Transverse colon (tissue), 4 donors: ENCODE data around the gene OGG1. TPM values are rescaled to one million over a fixed set of nuclear protein-coding genes. Genes with fewer than 3 reads are reported as not detected.

ENCODE experiments used
- DNase-seq: peaks from one replicate; pipeline ENCODE4 v3.0.0-alpha.2; 2019
- H3K27ac ChIP-seq, 4 donors: fragments of 200-600 bp; sonication (generic); 2 replicates each; pipeline ENCODE4 v1.5.1; 2016 to 2018; ENCODE audit warnings: inconsistent platforms in 4 of 4
- H3K27me3 ChIP-seq: fragments of 200-600 bp; sonication (generic); 2 replicates; pipeline ENCODE4 v1.5.1; 2017; ENCODE audit warnings: inconsistent platforms
- H3K36me3 ChIP-seq, 4 donors: fragments of 200-600 bp; sonication (generic); 2 replicates each; pipeline ENCODE4 v1.5.1; 2017 to 2019; ENCODE audit warnings: inconsistent platforms in 4 of 4
- H3K4me1 ChIP-seq, 4 donors: fragments of 200-600 bp; sonication (generic); 2 replicates each; pipeline ENCODE4 v1.5.1; 2017 to 2020; ENCODE audit warnings: inconsistent platforms in 4 of 4
- H3K4me3 ChIP-seq, 4 donors: fragments of 200-600 bp; sonication (generic); 1 replicate in 1 of 4; 2 replicates in 3 of 4; pipeline versions ENCODE4 v1.5.1 to v1.6.1; 2017 to 2019; ENCODE audit warnings: inconsistent platforms in 4 of 4
- H3K9me3 ChIP-seq, 2 donors: fragments of 200-600 bp; sonication (generic); 2 replicates each; pipeline ENCODE4 v1.5.1; 2017 to 2019; ENCODE audit warnings: inconsistent platforms in 2 of 2
- EP300 ChIP-seq: sonication (generic); formaldehyde crosslinking; IDR thresholded peaks from one replicate; pipeline ENCODE4 v1.6.1; 2017; ENCODE audit warnings: antibody characterized with exemption, low read depth
- POLR2A ChIP-seq: fragments of 450-650 bp; IDR thresholded peaks from one replicate; pipeline ENCODE4 v1.6.1; 2016; ENCODE audit warnings: antibody characterized with exemption, mild to moderate bottlenecking, moderate library complexity
- POLR2AphosphoS5 ChIP-seq, 3 donors: sonication (generic); formaldehyde crosslinking; IDR thresholded peaks; one replicate each; pipeline ENCODE4 v1.6.1; 2016; ENCODE audit warnings: antibody characterized with exemption in 3 of 3
- WGBS, 2 donors: methylation state at CpG; one replicate each; pipeline ENCODE4 v1.1.5; 2018; ENCODE audit warnings: low coverage in 1 of 2; 5-methylcytosine and 5-hydroxymethylcytosine counted together
- in situ Hi-C, 4 donors: fragments of 200-750 bp; cut with MboI; loops; one replicate each; pipeline versions ENCODE4 v1.15.0 to v1.15.1; 2017; ENCODE audit warnings: low sequenced_read_pairs in 3 of 4, low pct_ligation_motif_present in 1 of 4, low pct_unique_long_range_greater_than_20kb in 1 of 4
- intact Hi-C: fragments of 100-400 bp; cut with DNase I; formaldehyde crosslinking; loops from one replicate; pipeline ENCODE4 v1.15.1; 2023; ENCODE audit warnings: low total_unique reads
- total RNA-seq, 4 donors: library from RNA; depleted of rRNA; stranded (reverse); fragments of >200 nt; gene quantifications; one replicate each; pipeline ENCODE4 v1.1.0, GENCODE V29; 2016
- TF ChIP-seq, protein P1 (sequence below), 5 experiments: fragments of 200-600 bp in 3 of 5; fragments of 450-650 bp in 2 of 5; sonication (generic) in 3 of 5; IDR thresholded peaks; 1 replicate in 2 of 5; 2 replicates in 3 of 5; pipeline ENCODE4 v1.5.1; 2016 to 2017; ENCODE audit warnings: antibody characterized with exemption in 5 of 5, inconsistent platforms in 3 of 5, mild to moderate bottlenecking in 2 of 5, moderate library complexity in 1 of 5

The OGG1 gene
- total RNA-seq, 4 donors from 2014 or later: 27.8 to 69.5 (median 39.7) TPM

- WGBS, 2 donors: 1% methylated on average over 21 of the region's 23 CpGs; no CpG with 5 or more reads in 1 of the 2 donors
- H3K4me3 ChIP-seq: peak overlapping the region; percentile 70 to 99 (median 92)
- peak overlapping the region; percentile 93 to 99 (median 98) for H3K27ac ChIP-seq
- H3K9me3 ChIP-seq: no peaks in the 10 kb centered on the region
- H3K4me1 ChIP-seq: peaks cover 16 to 42% (median 26%) of the 10 kb centered on the region in 4 donors
- H3K27me3 ChIP-seq: no peaks in the 10 kb centered on the region
- H3K36me3 ChIP-seq: peaks cover 0 to 24% (median 10%) of the 10 kb centered on the region in 4 donors
- DNase-seq: peak; percentile 57
- intact Hi-C loops (no loop called here), in situ Hi-C loops (no loop called here)
- TF ChIP-seq POLR2AphosphoS5 (IDR thresholded peaks at IDR 0.05) (peak in 1 of 3 donors; percentile 4), POLR2A (peak; percentile 10), EP300 (no peak)
- TF ChIP-seq, protein P1, sequence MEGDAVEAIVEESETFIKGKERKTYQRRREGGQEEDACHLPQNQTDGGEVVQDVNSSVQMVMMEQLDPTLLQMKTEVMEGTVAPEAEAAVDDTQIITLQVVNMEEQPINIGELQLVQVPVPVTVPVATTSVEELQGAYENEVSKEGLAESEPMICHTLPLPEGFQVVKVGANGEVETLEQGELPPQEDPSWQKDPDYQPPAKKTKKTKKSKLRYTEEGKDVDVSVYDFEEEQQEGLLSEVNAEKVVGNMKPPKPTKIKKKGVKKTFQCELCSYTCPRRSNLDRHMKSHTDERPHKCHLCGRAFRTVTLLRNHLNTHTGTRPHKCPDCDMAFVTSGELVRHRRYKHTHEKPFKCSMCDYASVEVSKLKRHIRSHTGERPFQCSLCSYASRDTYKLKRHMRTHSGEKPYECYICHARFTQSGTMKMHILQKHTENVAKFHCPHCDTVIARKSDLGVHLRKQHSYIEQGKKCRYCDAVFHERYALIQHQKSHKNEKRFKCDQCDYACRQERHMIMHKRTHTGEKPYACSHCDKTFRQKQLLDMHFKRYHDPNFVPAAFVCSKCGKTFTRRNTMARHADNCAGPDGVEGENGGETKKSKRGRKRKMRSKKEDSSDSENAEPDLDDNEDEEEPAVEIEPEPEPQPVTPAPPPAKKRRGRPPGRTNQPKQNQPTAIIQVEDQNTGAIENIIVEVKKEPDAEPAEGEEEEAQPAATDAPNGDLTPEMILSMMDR (IDR thresholded peaks at IDR 0.05): peak in 1 of 5 experiments; percentile 31
Measured at GRCh38 chr3:9793161-9793781, 43.5 kb downstream of the OGG1 start.

DNA sequence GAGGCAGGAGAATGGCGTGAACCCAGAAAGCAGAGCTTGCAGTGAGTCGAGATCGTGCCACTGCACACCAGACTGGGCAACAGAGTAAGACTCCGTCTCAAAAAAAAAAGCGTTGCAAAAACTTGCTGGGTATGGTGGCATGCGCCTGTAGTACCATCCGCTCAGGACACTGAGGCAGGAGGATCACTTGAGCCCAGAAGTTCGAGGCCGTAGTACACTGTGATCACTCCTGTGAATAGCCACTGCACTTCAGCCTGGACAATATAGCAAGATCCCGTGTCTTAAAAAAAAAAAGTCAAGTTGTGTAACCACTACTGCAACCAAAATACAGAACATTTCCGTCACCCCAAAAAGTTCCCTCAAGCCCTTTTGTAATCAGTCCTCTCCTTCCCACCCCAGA is 44.6 kb downstream of the OGG1 start:
- H3K9me3 ChIP-seq: no peaks in the 10 kb centered on the region
- TF ChIP-seq POLR2AphosphoS5 (IDR thresholded peaks at IDR 0.05) (no peak), POLR2A (no peak), EP300 (no peak)
- TF ChIP-seq, protein P1 (IDR thresholded peaks at IDR 0.05): no peak
- H3K4me1 ChIP-seq: peaks cover 16 to 42% (median 26%) of the 10 kb centered on the region in 4 donors
- no peak for DNase-seq
- 87 to 89% methylated on average over 8 to 11 of the region's 11 CpGs for WGBS, 2 donors
- peak overlapping the region in 1 of 4 donors; percentile 97 for H3K27ac ChIP-seq
- intact Hi-C loops: no loop called here
- H3K27me3 ChIP-seq: no peaks in the 10 kb centered on the region
- peaks cover 0 to 22% (median 11%) of the 10 kb centered on the region in 4 donors for H3K36me3 ChIP-seq
- peak overlapping the region in 1 of 4 donors; percentile 99 for H3K4me3 ChIP-seq
- in situ Hi-C loops: no loop called here

DNA sequence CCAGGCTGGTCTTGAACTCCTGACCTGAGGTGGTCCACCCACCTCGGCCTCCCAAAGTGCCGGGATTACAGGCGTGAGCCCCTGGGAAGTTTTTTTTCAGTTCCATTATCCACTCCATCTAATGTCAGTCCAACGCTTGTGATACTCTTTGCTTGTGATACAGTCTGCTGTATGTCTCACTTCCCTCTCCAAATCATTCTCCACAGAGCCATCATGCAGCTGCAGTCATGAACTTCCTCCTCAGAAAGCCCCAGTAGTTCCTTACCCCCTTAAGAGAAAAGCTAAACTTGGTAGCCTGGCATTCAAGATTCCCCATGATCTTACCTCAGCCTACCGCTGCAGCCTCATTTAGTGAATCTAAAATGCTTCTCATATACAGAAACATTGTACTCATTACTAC is 45.5 kb downstream of the OGG1 start:
- Histone ChIP-seq H3K4me3 (no peak overlapping the region), H3K4me1 (peaks cover 16 to 42% (median 26%) of the 10 kb centered on the region in 4 donors), H3K27ac (no peak overlapping the region), H3K27me3 (no peaks in the 10 kb centered on the region), H3K36me3 (peaks cover 0 to 27% (median 12%) of the 10 kb centered on the region in 4 donors), H3K9me3 (no peaks in the 10 kb centered on the region)
- TF ChIP-seq, protein P1 (IDR thresholded peaks at IDR 0.05): no peak
- no peak for TF ChIP-seq POLR2A
- TF ChIP-seq EP300: no peak
- TF ChIP-seq POLR2AphosphoS5 (IDR thresholded peaks at IDR 0.05): no peak
- in situ Hi-C loops (no loop called here), intact Hi-C loops (no loop called here)
- WGBS, 2 donors: 63 to 66% methylated on average over 2 to 5 of the region's 5 CpGs
- no peak for DNase-seq

DNA sequence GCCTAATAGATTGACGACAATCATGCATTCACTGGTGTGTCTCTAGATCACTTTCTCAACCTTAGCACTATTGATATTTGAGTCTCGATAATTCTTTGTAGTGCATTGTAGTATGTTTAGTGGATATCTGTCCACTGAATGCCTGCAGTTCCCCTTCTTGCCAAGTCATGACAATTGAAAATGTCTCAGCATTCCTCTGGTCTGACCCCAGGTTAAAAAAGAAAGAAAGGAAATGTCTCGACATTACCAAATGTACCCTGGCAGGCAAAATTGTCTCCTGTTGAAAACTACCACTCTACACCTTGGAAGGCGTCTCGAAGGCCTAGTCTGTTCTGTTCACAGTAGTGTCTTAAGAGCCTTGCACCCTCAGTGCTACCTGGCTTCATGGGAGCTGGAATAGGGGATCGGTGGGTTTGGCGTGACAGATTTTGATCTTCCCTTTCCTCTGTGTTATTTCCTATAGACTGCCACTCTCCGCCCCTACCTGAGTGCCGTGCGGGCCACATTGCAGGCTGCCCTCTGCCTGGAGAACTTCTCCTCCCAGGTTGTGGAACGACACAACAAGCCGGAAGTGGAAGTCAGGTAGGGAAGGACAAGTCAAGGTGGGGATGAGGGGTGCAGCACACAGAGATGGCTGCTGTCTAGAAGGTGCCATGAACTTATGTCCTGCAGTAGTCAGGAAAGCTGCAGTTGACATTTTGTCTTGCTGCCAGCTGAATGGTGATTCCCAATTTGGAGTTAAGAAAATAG is 47.6 kb downstream of the OGG1 start:
- intact Hi-C loops: no loop called here
- no peak for DNase-seq
- Histone ChIP-seq H3K36me3 (peaks cover 0 to 44% (median 24%) of the 10 kb centered on the region in 4 donors), H3K27ac (no peak overlapping the region), H3K9me3 (no peaks in the 10 kb centered on the region), H3K4me3 (no peak overlapping the region), H3K27me3 (no peaks in the 10 kb centered on the region), H3K4me1 (peaks cover 10 to 27% (median 17%) of the 10 kb centered on the region in 4 donors)
- 93 to 100% methylated on average over 2 to 12 of the region's 12 CpGs for WGBS, 2 donors
- TF ChIP-seq POLR2A: no peak
- TF ChIP-seq EP300: no peak
- TF ChIP-seq, protein P1 (IDR thresholded peaks at IDR 0.05): no peak
- in situ Hi-C loops: no loop called here
